Ovary (tissue), 3 donors: ENCODE measurements around the gene MMUT.

Experiments
- EP300 ChIP-seq: sonication (generic); formaldehyde crosslinking; IDR thresholded peaks from one replicate; pipeline ENCODE4 v1.6.1; 2017; ENCODE audit warnings: antibody characterized with exemption
- POLR2A ChIP-seq: fragments of 450-650 bp; IDR thresholded peaks from one replicate; pipeline ENCODE4 v1.6.1; 2017; ENCODE audit warnings: antibody characterized with exemption, mild to moderate bottlenecking, moderate library complexity
- TF ChIP-seq, protein P1 (sequence below), 3 donors: fragments of 450-650 bp in 2 of 3; fragments of 200-600 bp in 1 of 3; IDR thresholded peaks; one replicate each; pipeline versions ENCODE4 v1.5.1 to v1.8.0; 2016 to 2022; ENCODE audit warnings: antibody characterized with exemption in 3 of 3, mild to moderate bottlenecking in 1 of 3
- donor health status: DM: no; HTN: no; CAD: no.

DNA sequence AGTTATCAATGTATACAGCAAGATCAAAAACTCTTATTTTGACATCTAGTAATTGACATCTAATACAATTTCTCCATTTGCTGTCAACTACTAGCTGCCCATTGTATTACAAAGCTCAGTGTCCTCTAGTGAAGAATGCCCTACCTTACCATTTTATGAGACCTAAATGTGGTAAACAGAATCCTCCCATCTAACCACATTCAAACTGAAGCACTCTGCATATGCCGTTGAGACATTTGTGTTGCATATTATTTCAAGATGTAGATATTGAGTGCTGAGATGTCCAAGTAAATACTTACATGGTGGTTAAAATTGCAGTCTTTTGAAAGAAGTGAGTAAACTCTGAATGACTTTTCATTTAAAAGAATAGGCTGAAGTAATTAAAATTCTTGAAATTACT is 36.1 kb upstream of the MMUT start:
- TF ChIP-seq, protein P1, sequence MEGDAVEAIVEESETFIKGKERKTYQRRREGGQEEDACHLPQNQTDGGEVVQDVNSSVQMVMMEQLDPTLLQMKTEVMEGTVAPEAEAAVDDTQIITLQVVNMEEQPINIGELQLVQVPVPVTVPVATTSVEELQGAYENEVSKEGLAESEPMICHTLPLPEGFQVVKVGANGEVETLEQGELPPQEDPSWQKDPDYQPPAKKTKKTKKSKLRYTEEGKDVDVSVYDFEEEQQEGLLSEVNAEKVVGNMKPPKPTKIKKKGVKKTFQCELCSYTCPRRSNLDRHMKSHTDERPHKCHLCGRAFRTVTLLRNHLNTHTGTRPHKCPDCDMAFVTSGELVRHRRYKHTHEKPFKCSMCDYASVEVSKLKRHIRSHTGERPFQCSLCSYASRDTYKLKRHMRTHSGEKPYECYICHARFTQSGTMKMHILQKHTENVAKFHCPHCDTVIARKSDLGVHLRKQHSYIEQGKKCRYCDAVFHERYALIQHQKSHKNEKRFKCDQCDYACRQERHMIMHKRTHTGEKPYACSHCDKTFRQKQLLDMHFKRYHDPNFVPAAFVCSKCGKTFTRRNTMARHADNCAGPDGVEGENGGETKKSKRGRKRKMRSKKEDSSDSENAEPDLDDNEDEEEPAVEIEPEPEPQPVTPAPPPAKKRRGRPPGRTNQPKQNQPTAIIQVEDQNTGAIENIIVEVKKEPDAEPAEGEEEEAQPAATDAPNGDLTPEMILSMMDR (IDR thresholded peaks at IDR 0.05) = no peak
- TF ChIP-seq EP300 (no peak), POLR2A (no peak)
